GM19043 (cell line): ENCODE results near the gene REC8.

Source experiments
- ATAC-seq: cut with Tn5 transposase; IDR thresholded peaks from one replicate; pipeline ENCODE4 v1.9.1; 2021; ENCODE audit warnings: low read depth; ENCODE audit not compliant: unreplicated experiment

The REC8 gene

GRCh38 chr14:24224618-24225071 is 52.8 kb downstream of the REC8 start:
- no peak for ATAC-seq

- ATAC-seq = no peak
Observed at GRCh38 chr14:24226473-24226872, 54.6 kb downstream of the REC8 start.

GRCh38 chr14:24228902-24229301 is 57.0 kb downstream of the REC8 start:
- ATAC-seq = no peak
